22Rv1 (cell line): ENCODE data around the gene CALU.

Source experiments
- H3K27ac ChIP-seq: fragments of 450-650 bp; 2 replicates; pipeline ENCODE4 v1.5.1; 2017
- CTCF ChIP-seq: fragments of 450-650 bp; IDR thresholded peaks from 2 replicates; pipeline ENCODE4 v1.5.1; 2017; ENCODE audit warnings: mild to moderate bottlenecking
- ZFX ChIP-seq: fragments of 450-650 bp; IDR thresholded peaks from 2 replicates; pipeline ENCODE4 v1.6.1; 2017; ENCODE audit warnings: antibody characterized with exemption, borderline replicate concordance

The CALU gene

GRCh38 chr7:128747327-128748079, 8.3 kb downstream of the CALU start:
- H3K27ac ChIP-seq, result no peak overlapping the region
- TF ChIP-seq ZFX (no peak), CTCF (no peak)

GRCh38 chr7:128752251-128752650, 13.1 kb downstream of the CALU start:
- no peak for TF ChIP-seq ZFX
- TF ChIP-seq CTCF, result no peak
- H3K27ac ChIP-seq, result no peak overlapping the region

GRCh38 chr7:128755075-128755818, 16.1 kb downstream of the CALU start:
- TF ChIP-seq ZFX (no peak), CTCF (no peak)
- H3K27ac ChIP-seq, result no peak overlapping the region

GRCh38 chr7:128755819-128756476, 16.8 kb downstream of the CALU start:
- TF ChIP-seq CTCF, result no peak
- TF ChIP-seq ZFX, result no peak
- H3K27ac ChIP-seq, result no peak overlapping the region

- H3K27ac ChIP-seq, result no peak overlapping the region
- TF ChIP-seq CTCF, result no peak
- no peak for TF ChIP-seq ZFX
Measured at GRCh38 chr7:128757203-128757602, 18.0 kb downstream of the CALU start.

- TF ChIP-seq ZFX, result no peak
- no peak for TF ChIP-seq CTCF
Measured at GRCh38 chr7:128758553-128758952, 19.4 kb downstream of the CALU start.

More at GRCh38 chr7:128758553-128758952, 19.4 kb downstream of the CALU start:
- H3K27ac ChIP-seq, result no peak overlapping the region
